ENCODE measurements around the gene CDC42EP1. TPM values are rescaled to one million over a fixed set of nuclear protein-coding genes. Genes with fewer than 3 reads are reported as not detected.

The CDC42EP1 gene
- polyA plus RNA-seq, 1 of the 3 experiments (the other 2 are of a cell fraction): 24.9 TPM

DNA sequence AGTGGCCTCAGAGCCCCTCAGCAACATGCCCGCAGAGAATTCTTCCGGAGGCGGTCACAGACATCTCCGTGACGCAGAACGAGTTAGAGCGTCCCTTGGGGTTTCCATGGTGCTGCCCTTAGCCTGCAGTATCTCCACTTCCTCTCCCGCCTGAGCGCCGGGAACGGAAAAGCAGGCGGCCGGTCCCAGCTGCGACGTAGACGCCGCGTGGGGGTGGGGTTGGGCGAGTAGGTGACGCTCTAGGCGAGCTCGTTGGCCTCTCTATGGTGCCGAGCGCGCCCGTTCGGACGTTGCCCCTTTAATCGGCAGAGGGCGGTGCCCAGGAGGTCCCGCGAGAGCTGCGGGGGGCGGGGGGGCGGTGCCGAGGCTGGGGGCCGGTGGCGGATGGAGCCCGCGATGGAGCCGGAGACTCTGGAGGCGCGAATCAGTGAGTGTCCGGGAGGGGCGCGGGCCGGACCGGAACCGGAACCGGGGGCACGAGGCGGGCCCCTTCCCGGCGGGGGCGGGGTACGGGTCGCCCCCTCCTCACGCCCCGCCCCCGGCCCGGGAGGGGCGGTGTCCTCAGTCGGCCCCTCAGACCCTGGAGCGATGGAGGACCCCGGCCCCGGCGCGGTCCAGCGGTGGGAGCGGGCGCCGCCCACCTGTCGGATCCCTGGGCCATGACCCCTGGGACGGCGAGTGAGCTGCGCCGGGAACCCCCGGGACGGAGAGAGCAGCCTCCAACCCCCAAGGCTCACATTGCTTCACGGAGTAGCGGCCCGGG is 48.4 kb downstream of the CDC42EP1 start, which contains the start of gene GGA1 (continued):
- TF ChIP-seq, protein P1, sequence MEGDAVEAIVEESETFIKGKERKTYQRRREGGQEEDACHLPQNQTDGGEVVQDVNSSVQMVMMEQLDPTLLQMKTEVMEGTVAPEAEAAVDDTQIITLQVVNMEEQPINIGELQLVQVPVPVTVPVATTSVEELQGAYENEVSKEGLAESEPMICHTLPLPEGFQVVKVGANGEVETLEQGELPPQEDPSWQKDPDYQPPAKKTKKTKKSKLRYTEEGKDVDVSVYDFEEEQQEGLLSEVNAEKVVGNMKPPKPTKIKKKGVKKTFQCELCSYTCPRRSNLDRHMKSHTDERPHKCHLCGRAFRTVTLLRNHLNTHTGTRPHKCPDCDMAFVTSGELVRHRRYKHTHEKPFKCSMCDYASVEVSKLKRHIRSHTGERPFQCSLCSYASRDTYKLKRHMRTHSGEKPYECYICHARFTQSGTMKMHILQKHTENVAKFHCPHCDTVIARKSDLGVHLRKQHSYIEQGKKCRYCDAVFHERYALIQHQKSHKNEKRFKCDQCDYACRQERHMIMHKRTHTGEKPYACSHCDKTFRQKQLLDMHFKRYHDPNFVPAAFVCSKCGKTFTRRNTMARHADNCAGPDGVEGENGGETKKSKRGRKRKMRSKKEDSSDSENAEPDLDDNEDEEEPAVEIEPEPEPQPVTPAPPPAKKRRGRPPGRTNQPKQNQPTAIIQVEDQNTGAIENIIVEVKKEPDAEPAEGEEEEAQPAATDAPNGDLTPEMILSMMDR (IDR thresholded peaks at IDR 0.05): no peak
- peak; percentile 87; the same call in 1 of the 2 replicates for TF ChIP-seq YY1 (IDR thresholded peaks at IDR 0.05; ENCODE audit: low read depth)
- peak; percentile 39; the same call in 1 of the 2 replicates for TF ChIP-seq TAF1 (IDR thresholded peaks at IDR 0.05; ENCODE audit: borderline replicate concordance, low read depth, low read length)
- TF ChIP-seq, protein P2, sequence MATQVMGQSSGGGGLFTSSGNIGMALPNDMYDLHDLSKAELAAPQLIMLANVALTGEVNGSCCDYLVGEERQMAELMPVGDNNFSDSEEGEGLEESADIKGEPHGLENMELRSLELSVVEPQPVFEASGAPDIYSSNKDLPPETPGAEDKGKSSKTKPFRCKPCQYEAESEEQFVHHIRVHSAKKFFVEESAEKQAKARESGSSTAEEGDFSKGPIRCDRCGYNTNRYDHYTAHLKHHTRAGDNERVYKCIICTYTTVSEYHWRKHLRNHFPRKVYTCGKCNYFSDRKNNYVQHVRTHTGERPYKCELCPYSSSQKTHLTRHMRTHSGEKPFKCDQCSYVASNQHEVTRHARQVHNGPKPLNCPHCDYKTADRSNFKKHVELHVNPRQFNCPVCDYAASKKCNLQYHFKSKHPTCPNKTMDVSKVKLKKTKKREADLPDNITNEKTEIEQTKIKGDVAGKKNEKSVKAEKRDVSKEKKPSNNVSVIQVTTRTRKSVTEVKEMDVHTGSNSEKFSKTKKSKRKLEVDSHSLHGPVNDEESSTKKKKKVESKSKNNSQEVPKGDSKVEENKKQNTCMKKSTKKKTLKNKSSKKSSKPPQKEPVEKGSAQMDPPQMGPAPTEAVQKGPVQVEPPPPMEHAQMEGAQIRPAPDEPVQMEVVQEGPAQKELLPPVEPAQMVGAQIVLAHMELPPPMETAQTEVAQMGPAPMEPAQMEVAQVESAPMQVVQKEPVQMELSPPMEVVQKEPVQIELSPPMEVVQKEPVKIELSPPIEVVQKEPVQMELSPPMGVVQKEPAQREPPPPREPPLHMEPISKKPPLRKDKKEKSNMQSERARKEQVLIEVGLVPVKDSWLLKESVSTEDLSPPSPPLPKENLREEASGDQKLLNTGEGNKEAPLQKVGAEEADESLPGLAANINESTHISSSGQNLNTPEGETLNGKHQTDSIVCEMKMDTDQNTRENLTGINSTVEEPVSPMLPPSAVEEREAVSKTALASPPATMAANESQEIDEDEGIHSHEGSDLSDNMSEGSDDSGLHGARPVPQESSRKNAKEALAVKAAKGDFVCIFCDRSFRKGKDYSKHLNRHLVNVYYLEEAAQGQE (IDR thresholded peaks at IDR 0.05; ENCODE audit: low read depth, low read length): no peak
- TF ChIP-seq POLR2AphosphoS5 (IDR thresholded peaks at IDR 0.05; ENCODE audit: low read depth, low read length): 0 out of 2 replicates have a peak, but pooled peaks have one; percentile 4
- peak; percentile 91 for TF ChIP-seq ELF1 (IDR thresholded peaks at IDR 0.05)
- TF ChIP-seq SMC3 (IDR thresholded peaks at IDR 0.05; ENCODE audit: low read depth, low read length): no peak
- TF ChIP-seq, protein P3, sequence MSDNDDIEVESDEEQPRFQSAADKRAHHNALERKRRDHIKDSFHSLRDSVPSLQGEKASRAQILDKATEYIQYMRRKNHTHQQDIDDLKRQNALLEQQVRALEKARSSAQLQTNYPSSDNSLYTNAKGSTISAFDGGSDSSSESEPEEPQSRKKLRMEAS (IDR thresholded peaks at IDR 0.05; ENCODE audit: low read depth): peak; percentile 80
- peak; percentile 61 for TF ChIP-seq TCF12 (IDR thresholded peaks at IDR 0.05)
- TF ChIP-seq JUND (IDR thresholded peaks at IDR 0.05): 0 out of 2 replicates have a peak, but pooled peaks have one; percentile 40
- no peak for TF ChIP-seq NRF1 (IDR thresholded peaks at IDR 0.05; ENCODE audit: low read depth, low read length)
- no peak for TF ChIP-seq EZH2phosphoT487 (IDR thresholded peaks at IDR 0.05; ENCODE audit: borderline replicate concordance, low read depth)

Measured in SK-N-SH (cell line).